WTC11 (cell line): ENCODE measurements around the gene LIN7A. TPM values are rescaled to one million over a fixed set of nuclear protein-coding genes. Genes with fewer than 3 reads are reported as not detected.

Experiments
- ATAC-seq: fragments of 200-7000 bp; cut with Tn5 transposase; 2 replicates; pipeline ENCODE4 v1.10.0; 2021; ENCODE audit warnings: mild to moderate bottlenecking, moderate library complexity
- CTCF ChIA-PET: fragments of 300-600 bp; sonication (Branson Sonifier 250); formaldehyde crosslinking; loops from one replicate; lab custom pipeline; 2021; ENCODE audit warnings: antibody characterized with exemption; lab: Charles Lee
- POLR2A ChIA-PET: fragments of 350-600 bp; sonication (Branson Sonifier 250); formaldehyde crosslinking; loops from one replicate; lab custom pipeline; 2021; ENCODE audit warnings: antibody characterized with exemption; lab: Charles Lee
- DNase-seq: peaks from one replicate; pipeline ENCODE4 v3.0.0; 2021; ENCODE audit warnings: low spot score
- H3K27ac Mint-ChIP-seq: 2 replicates; pipeline ENCODE4 v1.8.0; 2021; ENCODE audit warnings: mixed read lengths
- H3K27me3 Mint-ChIP-seq: 2 replicates; pipeline ENCODE4 v1.8.0; 2021; ENCODE audit warnings: low read depth, mild to moderate bottlenecking, moderate library complexity, mixed read lengths
- H3K36me3 Mint-ChIP-seq: 2 replicates; pipeline ENCODE4 v1.8.0; 2021; ENCODE audit warnings: mixed read lengths
- H3K4me1 Mint-ChIP-seq: 2 replicates; pipeline ENCODE4 v1.8.0; 2022; ENCODE audit warnings: mixed read lengths
- H3K4me3 Mint-ChIP-seq: 2 replicates; pipeline ENCODE4 v1.8.0; 2021; ENCODE audit warnings: mild to moderate bottlenecking, moderate library complexity, mixed read lengths
- H3K9me3 Mint-ChIP-seq: 2 replicates; pipeline ENCODE4 v1.8.0; 2021; ENCODE audit warnings: mixed read lengths
- CBFB ChIP-seq: sonication (generic); formaldehyde crosslinking; IDR thresholded peaks from 2 replicates; pipeline ENCODE4 v1.8.1; 2022; ENCODE audit warnings: mild to moderate bottlenecking, low read depth, missing genetic modification reagents
- CREM ChIP-seq: sonication (generic); formaldehyde crosslinking; IDR thresholded peaks from 2 replicates; pipeline ENCODE4 v1.8.1; 2022; ENCODE audit warnings: mild to moderate bottlenecking, missing genetic modification reagents, moderate library complexity
- ELF4 ChIP-seq: sonication (generic); formaldehyde crosslinking; IDR thresholded peaks from 2 replicates; pipeline ENCODE4 v1.8.1; 2022; ENCODE audit warnings: low read depth, mild to moderate bottlenecking, moderate library complexity, missing genetic modification reagents
- ERG ChIP-seq: fragments of 250-450 bp; sonication (Bioruptor Pico); IDR thresholded peaks from 2 replicates; pipeline ENCODE4 v1.8.0; 2021; ENCODE audit warnings: mild to moderate bottlenecking
- ETV6 ChIP-seq: sonication (generic); formaldehyde crosslinking; IDR thresholded peaks from 2 replicates; pipeline ENCODE4 v1.8.1; 2022; ENCODE audit warnings: mild to moderate bottlenecking, missing genetic modification reagents
- FOXP1 ChIP-seq: sonication (generic); formaldehyde crosslinking; IDR thresholded peaks from 2 replicates; pipeline ENCODE4 v1.8.0; 2022; ENCODE audit warnings: missing genetic modification reagents, mild to moderate bottlenecking, moderate library complexity, borderline replicate concordance
- IRF2 ChIP-seq: sonication (generic); formaldehyde crosslinking; IDR thresholded peaks from 2 replicates; pipeline ENCODE4 v1.8.0; 2022; ENCODE audit warnings: low read depth, missing genetic modification reagents, borderline replicate concordance
- JAZF1 ChIP-seq: fragments of 250-450 bp; sonication (Bioruptor Pico); IDR thresholded peaks from 2 replicates; pipeline ENCODE4 v1.9.0; 2021; ENCODE audit warnings: moderate library complexity, mild to moderate bottlenecking, inconsistent platforms
- RELA ChIP-seq: sonication (generic); formaldehyde crosslinking; IDR thresholded peaks from 2 replicates; pipeline ENCODE4 v1.8.1; 2022; ENCODE audit warnings: missing genetic modification reagents, mild to moderate bottlenecking, borderline replicate concordance
- SOX15 ChIP-seq: fragments of 250-450 bp; sonication (Bioruptor Pico); IDR thresholded peaks from 2 replicates; pipeline ENCODE4 v1.9.0; 2021; ENCODE audit warnings: mild to moderate bottlenecking
- ZNF121 ChIP-seq: sonication (generic); formaldehyde crosslinking; IDR thresholded peaks from 2 replicates; pipeline ENCODE4 v1.8.0; 2023; ENCODE audit warnings: missing genetic modification reagents
- ZNF281 ChIP-seq: sonication (generic); formaldehyde crosslinking; IDR thresholded peaks from 2 replicates; pipeline ENCODE4 v1.8.0; 2023; ENCODE audit warnings: mild to moderate bottlenecking, missing genetic modification reagents
- ZNF416 ChIP-seq: fragments of 250-450 bp; sonication (Bioruptor Pico); IDR thresholded peaks from 2 replicates; pipeline ENCODE4 v1.9.0; 2021; ENCODE audit warnings: mild to moderate bottlenecking, inconsistent platforms
- ZNF423 ChIP-seq: fragments of 250-450 bp; sonication (Bioruptor Pico); IDR thresholded peaks from 2 replicates; pipeline ENCODE4 v2.1.2; 2022; ENCODE audit warnings: mild to moderate bottlenecking, moderate library complexity
- ZNF671 ChIP-seq: fragments of 250-450 bp; sonication (Bioruptor Pico); IDR thresholded peaks from 2 replicates; pipeline ENCODE4 v1.8.0; 2021; ENCODE audit warnings: mild to moderate bottlenecking
- ZSCAN18 ChIP-seq: fragments of 250-450 bp; sonication (Bioruptor Pico); IDR thresholded peaks from 2 replicates; pipeline ENCODE4 v2.1.2; 2022; ENCODE audit warnings: mild to moderate bottlenecking, moderate library complexity
- total RNA-seq: library from RNA; stranded (reverse); gene quantifications from 3 replicates; pipeline ENCODE4 v1.2.3, GENCODE V29; 2021
- TF ChIP-seq, protein P1 (sequence below): fragments of 250-450 bp; sonication (Bioruptor Pico); IDR thresholded peaks from 2 replicates; pipeline ENCODE4 v1.9.0; 2021; ENCODE audit warnings: mild to moderate bottlenecking, borderline replicate concordance
- TF ChIP-seq, protein P2 (sequence below): sonication (generic); formaldehyde crosslinking; IDR thresholded peaks from 2 replicates; pipeline ENCODE4 v1.8.0; 2022; ENCODE audit warnings: missing genetic modification reagents
- TF ChIP-seq, protein P3 (sequence below): sonication (generic); formaldehyde crosslinking; IDR thresholded peaks from 2 replicates; pipeline ENCODE4 v1.8.1; 2023; ENCODE audit warnings: mild to moderate bottlenecking, missing genetic modification reagents

The LIN7A gene
- total RNA-seq, 1 experiment from 2014 or later: 8.5 TPM

- no peaks in the 10 kb centered on the region for H3K4me1 Mint-ChIP-seq
- TF ChIP-seq ZNF416 (CRISPR knock-in tag): no peak
- TF ChIP-seq IRF2: no peak
- TF ChIP-seq, protein P1, sequence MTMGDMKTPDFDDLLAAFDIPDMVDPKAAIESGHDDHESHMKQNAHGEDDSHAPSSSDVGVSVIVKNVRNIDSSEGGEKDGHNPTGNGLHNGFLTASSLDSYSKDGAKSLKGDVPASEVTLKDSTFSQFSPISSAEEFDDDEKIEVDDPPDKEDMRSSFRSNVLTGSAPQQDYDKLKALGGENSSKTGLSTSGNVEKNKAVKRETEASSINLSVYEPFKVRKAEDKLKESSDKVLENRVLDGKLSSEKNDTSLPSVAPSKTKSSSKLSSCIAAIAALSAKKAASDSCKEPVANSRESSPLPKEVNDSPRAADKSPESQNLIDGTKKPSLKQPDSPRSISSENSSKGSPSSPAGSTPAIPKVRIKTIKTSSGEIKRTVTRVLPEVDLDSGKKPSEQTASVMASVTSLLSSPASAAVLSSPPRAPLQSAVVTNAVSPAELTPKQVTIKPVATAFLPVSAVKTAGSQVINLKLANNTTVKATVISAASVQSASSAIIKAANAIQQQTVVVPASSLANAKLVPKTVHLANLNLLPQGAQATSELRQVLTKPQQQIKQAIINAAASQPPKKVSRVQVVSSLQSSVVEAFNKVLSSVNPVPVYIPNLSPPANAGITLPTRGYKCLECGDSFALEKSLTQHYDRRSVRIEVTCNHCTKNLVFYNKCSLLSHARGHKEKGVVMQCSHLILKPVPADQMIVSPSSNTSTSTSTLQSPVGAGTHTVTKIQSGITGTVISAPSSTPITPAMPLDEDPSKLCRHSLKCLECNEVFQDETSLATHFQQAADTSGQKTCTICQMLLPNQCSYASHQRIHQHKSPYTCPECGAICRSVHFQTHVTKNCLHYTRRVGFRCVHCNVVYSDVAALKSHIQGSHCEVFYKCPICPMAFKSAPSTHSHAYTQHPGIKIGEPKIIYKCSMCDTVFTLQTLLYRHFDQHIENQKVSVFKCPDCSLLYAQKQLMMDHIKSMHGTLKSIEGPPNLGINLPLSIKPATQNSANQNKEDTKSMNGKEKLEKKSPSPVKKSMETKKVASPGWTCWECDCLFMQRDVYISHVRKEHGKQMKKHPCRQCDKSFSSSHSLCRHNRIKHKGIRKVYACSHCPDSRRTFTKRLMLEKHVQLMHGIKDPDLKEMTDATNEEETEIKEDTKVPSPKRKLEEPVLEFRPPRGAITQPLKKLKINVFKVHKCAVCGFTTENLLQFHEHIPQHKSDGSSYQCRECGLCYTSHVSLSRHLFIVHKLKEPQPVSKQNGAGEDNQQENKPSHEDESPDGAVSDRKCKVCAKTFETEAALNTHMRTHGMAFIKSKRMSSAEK (CRISPR knock-in tag): no peak
- TF ChIP-seq FOXP1 (CRISPR knock-in tag): no peak
- TF ChIP-seq, protein P2, sequence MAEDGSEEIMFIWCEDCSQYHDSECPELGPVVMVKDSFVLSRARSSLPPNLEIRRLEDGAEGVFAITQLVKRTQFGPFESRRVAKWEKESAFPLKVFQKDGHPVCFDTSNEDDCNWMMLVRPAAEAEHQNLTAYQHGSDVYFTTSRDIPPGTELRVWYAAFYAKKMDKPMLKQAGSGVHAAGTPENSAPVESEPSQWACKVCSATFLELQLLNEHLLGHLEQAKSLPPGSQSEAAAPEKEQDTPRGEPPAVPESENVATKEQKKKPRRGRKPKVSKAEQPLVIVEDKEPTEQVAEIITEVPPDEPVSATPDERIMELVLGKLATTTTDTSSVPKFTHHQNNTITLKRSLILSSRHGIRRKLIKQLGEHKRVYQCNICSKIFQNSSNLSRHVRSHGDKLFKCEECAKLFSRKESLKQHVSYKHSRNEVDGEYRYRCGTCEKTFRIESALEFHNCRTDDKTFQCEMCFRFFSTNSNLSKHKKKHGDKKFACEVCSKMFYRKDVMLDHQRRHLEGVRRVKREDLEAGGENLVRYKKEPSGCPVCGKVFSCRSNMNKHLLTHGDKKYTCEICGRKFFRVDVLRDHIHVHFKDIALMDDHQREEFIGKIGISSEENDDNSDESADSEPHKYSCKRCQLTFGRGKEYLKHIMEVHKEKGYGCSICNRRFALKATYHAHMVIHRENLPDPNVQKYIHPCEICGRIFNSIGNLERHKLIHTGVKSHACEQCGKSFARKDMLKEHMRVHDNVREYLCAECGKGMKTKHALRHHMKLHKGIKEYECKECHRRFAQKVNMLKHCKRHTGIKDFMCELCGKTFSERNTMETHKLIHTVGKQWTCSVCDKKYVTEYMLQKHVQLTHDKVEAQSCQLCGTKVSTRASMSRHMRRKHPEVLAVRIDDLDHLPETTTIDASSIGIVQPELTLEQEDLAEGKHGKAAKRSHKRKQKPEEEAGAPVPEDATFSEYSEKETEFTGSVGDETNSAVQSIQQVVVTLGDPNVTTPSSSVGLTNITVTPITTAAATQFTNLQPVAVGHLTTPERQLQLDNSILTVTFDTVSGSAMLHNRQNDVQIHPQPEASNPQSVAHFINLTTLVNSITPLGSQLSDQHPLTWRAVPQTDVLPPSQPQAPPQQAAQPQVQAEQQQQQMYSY (CRISPR knock-in tag): no peak
- TF ChIP-seq CREM (CRISPR knock-in tag): no peak
- CTCF ChIA-PET: no interaction called here
- no peak for DNase-seq
- H3K27ac Mint-ChIP-seq: no peak overlapping the region
- H3K9me3 Mint-ChIP-seq: no peaks in the 10 kb centered on the region
- no peak for ATAC-seq
- no peak overlapping the region for H3K4me3 Mint-ChIP-seq
- POLR2A ChIA-PET: no interaction called here
- H3K36me3 Mint-ChIP-seq: no peaks in the 10 kb centered on the region
- no peaks in the 10 kb centered on the region for H3K27me3 Mint-ChIP-seq
Measured at GRCh38 chr12:80979251-80979650, 41.5 kb upstream of the LIN7A start.

- ATAC-seq: no peak
- H3K4me3 Mint-ChIP-seq: no peak overlapping the region
- no peaks in the 10 kb centered on the region for H3K4me1 Mint-ChIP-seq
- H3K36me3 Mint-ChIP-seq: no peaks in the 10 kb centered on the region
- CTCF ChIA-PET: no interaction called here
- DNase-seq: no peak
- H3K27me3 Mint-ChIP-seq: no peaks in the 10 kb centered on the region
- no peaks in the 10 kb centered on the region for H3K9me3 Mint-ChIP-seq
- POLR2A ChIA-PET: no interaction called here
- H3K27ac Mint-ChIP-seq: no peak overlapping the region
- TF ChIP-seq ZSCAN18 (CRISPR knock-in tag) (no peak), ETV6 (no peak), CBFB (CRISPR knock-in tag) (no peak), SOX15 (CRISPR knock-in tag) (no peak), ZNF121 (CRISPR knock-in tag) (no peak), RELA (no peak), ERG (CRISPR knock-in tag) (no peak), ZNF416 (CRISPR knock-in tag) (no peak), JAZF1 (CRISPR knock-in tag) (no peak), ZNF671 (no peak), ZNF423 (no peak), ELF4 (no peak), ZNF281 (no peak)
- TF ChIP-seq, protein P3, sequence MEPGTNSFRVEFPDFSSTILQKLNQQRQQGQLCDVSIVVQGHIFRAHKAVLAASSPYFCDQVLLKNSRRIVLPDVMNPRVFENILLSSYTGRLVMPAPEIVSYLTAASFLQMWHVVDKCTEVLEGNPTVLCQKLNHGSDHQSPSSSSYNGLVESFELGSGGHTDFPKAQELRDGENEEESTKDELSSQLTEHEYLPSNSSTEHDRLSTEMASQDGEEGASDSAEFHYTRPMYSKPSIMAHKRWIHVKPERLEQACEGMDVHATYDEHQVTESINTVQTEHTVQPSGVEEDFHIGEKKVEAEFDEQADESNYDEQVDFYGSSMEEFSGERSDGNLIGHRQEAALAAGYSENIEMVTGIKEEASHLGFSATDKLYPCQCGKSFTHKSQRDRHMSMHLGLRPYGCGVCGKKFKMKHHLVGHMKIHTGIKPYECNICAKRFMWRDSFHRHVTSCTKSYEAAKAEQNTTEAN (CRISPR knock-in tag): no peak
Measured at GRCh38 chr12:80977346-80977745, 39.6 kb upstream of the LIN7A start.
